HEK293 (cell line): ENCODE measurements around the gene THBS1.

Experiments
- CTCF ChIA-PET: fragments of 350-600 bp; formaldehyde crosslinking; extraction: SDS; loops from one replicate; lab custom pipeline; 2021; ENCODE audit warnings: antibody characterized with exemption; lab: Yijun Ruan, JAX
- POLR2A ChIA-PET: fragments of 300-600 bp; formaldehyde crosslinking; extraction: SDS; loops from one replicate; lab custom pipeline; 2020; ENCODE audit warnings: antibody characterized with exemption, inconsistent platforms; lab: Yijun Ruan, JAX
- H3K27ac ChIP-seq: fragments of 200-500 bp; sonication (Bioruptor generic); 2 replicates; pipeline ENCODE4 v1.5.1; 2014; ENCODE audit warnings: low read depth, low read length, control low read depth, inconsistent platforms; ENCODE audit errors: extremely low read depth
- H3K36me3 ChIP-seq, 2 experiments: fragments of 200-500 bp in 1 of 2; sonication (Bioruptor generic) in 1 of 2; 1 replicate in 1 of 2; 2 replicates in 1 of 2; pipeline ENCODE4 v1.5.1; 2014 to 2017; ENCODE audit warnings: inconsistent platforms in 2 of 2, low read length in 2 of 2; ENCODE audit not compliant: control insufficient read depth in 2 of 2, insufficient read depth in 1 of 2
- H3K4me1 ChIP-seq: fragments of 200-500 bp; sonication (Bioruptor generic); 2 replicates; pipeline ENCODE4 v1.5.1; 2014; ENCODE audit warnings: mild to moderate bottlenecking, low read length, inconsistent platforms; ENCODE audit not compliant: control insufficient read depth, insufficient read depth
- H3K4me3 ChIP-seq: 2 replicates; pipeline ENCODE4 v1.5.1; 2011; ENCODE audit warnings: low read depth, mild to moderate bottlenecking, control low read depth, low read length, moderate library complexity
- H3K9me3 ChIP-seq: fragments of 200-500 bp; sonication (Bioruptor generic); 2 replicates; pipeline ENCODE4 v1.5.1; 2014; ENCODE audit warnings: low read depth, low read length, inconsistent platforms; ENCODE audit not compliant: control insufficient read depth, insufficient read depth
- EGR2 ChIP-seq: fragments of 450-650 bp; formaldehyde crosslinking; IDR thresholded peaks from 2 replicates; pipeline ENCODE4 v1.5.1; 2016; ENCODE audit warnings: low read depth, missing biosample characterization, missing genetic modification characterization
- MYNN ChIP-seq: fragments of 450-650 bp; formaldehyde crosslinking; IDR thresholded peaks from 2 replicates; pipeline ENCODE4 v1.5.1; 2016; ENCODE audit warnings: missing biosample characterization, missing genetic modification characterization, borderline replicate concordance
- PRDM1 ChIP-seq: fragments of 450-650 bp; formaldehyde crosslinking; IDR thresholded peaks from 2 replicates; pipeline ENCODE4; 2016; ENCODE audit warnings: missing biosample characterization, missing genetic modification characterization
- REST ChIP-seq: fragments of 450-650 bp; formaldehyde crosslinking; IDR thresholded peaks from 2 replicates; pipeline ENCODE4 v1.5.1; 2016; ENCODE audit warnings: missing biosample characterization, missing genetic modification characterization
- SCRT1 ChIP-seq: fragments of 450-650 bp; formaldehyde crosslinking; IDR thresholded peaks from 2 replicates; pipeline ENCODE4 v1.5.1; 2016; ENCODE audit warnings: missing biosample characterization, missing genetic modification characterization, borderline replicate concordance
- ZBTB10 ChIP-seq: fragments of 450-650 bp; formaldehyde crosslinking; IDR thresholded peaks from 2 replicates; pipeline ENCODE4 v1.5.1; 2016; ENCODE audit warnings: missing biosample characterization, missing genetic modification characterization
- ZBTB20 ChIP-seq: fragments of 450-650 bp; formaldehyde crosslinking; IDR thresholded peaks from 2 replicates; pipeline ENCODE4 v1.5.1; 2016; ENCODE audit warnings: missing biosample characterization, missing genetic modification characterization
- ZBTB49 ChIP-seq: fragments of 450-650 bp; formaldehyde crosslinking; IDR thresholded peaks from 2 replicates; pipeline ENCODE4 v1.5.1; 2016; ENCODE audit warnings: missing biosample characterization, missing genetic modification characterization, low read depth
- ZNF155 ChIP-seq: fragments of 450-650 bp; formaldehyde crosslinking; IDR thresholded peaks from 2 replicates; pipeline ENCODE4 v1.5.1; 2016; ENCODE audit warnings: missing biosample characterization, missing genetic modification characterization
- ZNF169 ChIP-seq: fragments of 450-650 bp; formaldehyde crosslinking; IDR thresholded peaks from 2 replicates; pipeline ENCODE4 v1.5.1; 2016; ENCODE audit warnings: missing biosample characterization, missing genetic modification characterization
- ZNF211 ChIP-seq: fragments of 450-650 bp; formaldehyde crosslinking; IDR thresholded peaks from 2 replicates; pipeline ENCODE4 v1.5.1; 2016; ENCODE audit warnings: low read depth, missing biosample characterization, missing genetic modification characterization
- ZNF23 ChIP-seq: fragments of 450-650 bp; formaldehyde crosslinking; IDR thresholded peaks from 2 replicates; pipeline ENCODE4 v1.5.1; 2016; ENCODE audit warnings: missing biosample characterization, missing genetic modification characterization, borderline replicate concordance
- ZNF292 ChIP-seq: fragments of 450-650 bp; formaldehyde crosslinking; IDR thresholded peaks from 2 replicates; pipeline ENCODE4 v1.5.1; 2016; ENCODE audit warnings: low read depth, missing biosample characterization, missing genetic modification characterization, borderline replicate concordance
- ZNF324 ChIP-seq: fragments of 450-650 bp; formaldehyde crosslinking; IDR thresholded peaks from 2 replicates; pipeline ENCODE4 v1.5.1; 2016; ENCODE audit warnings: missing biosample characterization, missing genetic modification characterization
- ZNF350 ChIP-seq: fragments of 450-650 bp; formaldehyde crosslinking; IDR thresholded peaks from 2 replicates; pipeline ENCODE4 v1.5.0; 2017; ENCODE audit warnings: missing biosample characterization, mild to moderate bottlenecking, missing genetic modification characterization
- ZNF404 ChIP-seq: fragments of 450-650 bp; formaldehyde crosslinking; IDR thresholded peaks from 2 replicates; pipeline ENCODE4 v1.5.1; 2017; ENCODE audit warnings: missing biosample characterization, missing genetic modification characterization
- ZNF521 ChIP-seq: fragments of 450-650 bp; formaldehyde crosslinking; IDR thresholded peaks from 2 replicates; pipeline ENCODE4 v1.5.1; 2017; ENCODE audit warnings: missing biosample characterization, mild to moderate bottlenecking, missing genetic modification characterization
- ZNF560 ChIP-seq: fragments of 450-650 bp; formaldehyde crosslinking; IDR thresholded peaks from 2 replicates; pipeline ENCODE4 v1.5.1; 2017; ENCODE audit warnings: missing biosample characterization, missing genetic modification characterization, borderline replicate concordance
- ZNF658 ChIP-seq: fragments of 450-650 bp; formaldehyde crosslinking; IDR thresholded peaks from 2 replicates; pipeline ENCODE4; 2016; ENCODE audit warnings: missing biosample characterization, missing genetic modification characterization
- ZNF664 ChIP-seq: fragments of 450-650 bp; formaldehyde crosslinking; IDR thresholded peaks from 2 replicates; pipeline ENCODE4 v1.5.1; 2016; ENCODE audit warnings: missing biosample characterization, missing genetic modification characterization
- ZNF670 ChIP-seq: fragments of 450-650 bp; formaldehyde crosslinking; IDR thresholded peaks from 2 replicates; pipeline ENCODE4 v1.5.1; 2016; ENCODE audit warnings: missing biosample characterization, missing genetic modification characterization, low read depth
- ZNF704 ChIP-seq: fragments of 450-650 bp; formaldehyde crosslinking; IDR thresholded peaks from 2 replicates; pipeline ENCODE4 v1.5.1; 2016; ENCODE audit warnings: missing biosample characterization, missing genetic modification characterization
- ZNF707 ChIP-seq: fragments of 450-650 bp; formaldehyde crosslinking; IDR thresholded peaks from 2 replicates; pipeline ENCODE4 v1.5.1; 2016; ENCODE audit warnings: missing biosample characterization, missing genetic modification characterization
- ZSCAN4 ChIP-seq: fragments of 450-650 bp; formaldehyde crosslinking; IDR thresholded peaks from 2 replicates; pipeline ENCODE4 v1.5.1; 2017; ENCODE audit warnings: missing biosample characterization, missing genetic modification characterization

The THBS1 gene

GRCh38 chr15:39551476-39551875, 29.4 kb upstream of the THBS1 start:
- Histone ChIP-seq H3K36me3 (no peaks in the 10 kb centered on the region), H3K4me3 (no peak overlapping the region), H3K4me1 (0 out of 2 replicates have a peak, but pooled peaks cover 3% of the 10 kb centered on the region), H3K27ac (no peak overlapping the region), H3K9me3 (no peaks in the 10 kb centered on the region)
- TF ChIP-seq EGR2 (tag by site-specific recombination), result no peak
- TF ChIP-seq ZNF169 (tag by site-specific recombination), result no peak
- TF ChIP-seq ZNF155 (tag by site-specific recombination), result no peak
- no peak for TF ChIP-seq ZNF670 (tag by site-specific recombination)
- TF ChIP-seq ZBTB10 (tag by site-specific recombination), result no peak
- TF ChIP-seq ZNF350 (tag by site-specific recombination), result no peak
- TF ChIP-seq ZNF658 (tag by site-specific recombination), result no peak
- no peak for TF ChIP-seq ZNF560 (tag by site-specific recombination)
- TF ChIP-seq ZSCAN4, result no peak
- TF ChIP-seq REST (tag by site-specific recombination), result no peak
- no peak for TF ChIP-seq ZNF704
- ChIA-PET CTCF (no interaction called here), POLR2A (no interaction called here)

- Histone ChIP-seq H3K9me3 (no peaks in the 10 kb centered on the region), H3K4me3 (no peak overlapping the region), H3K4me1 (0 out of 2 replicates have a peak, but pooled peaks cover 3% of the 10 kb centered on the region), H3K27ac (no peak overlapping the region), H3K36me3 (no peaks in the 10 kb centered on the region)
- POLR2A ChIA-PET, result no interaction called here
- CTCF ChIA-PET, result no interaction called here
- no peak for TF ChIP-seq MYNN (tag by site-specific recombination)
- TF ChIP-seq ZNF670 (tag by site-specific recombination), result no peak
- no peak for TF ChIP-seq ZNF292
- TF ChIP-seq ZBTB20 (tag by site-specific recombination), result no peak
- TF ChIP-seq ZBTB49 (tag by site-specific recombination), result no peak
- no peak for TF ChIP-seq PRDM1 (tag by site-specific recombination)
- TF ChIP-seq ZNF324 (tag by site-specific recombination), result no peak
- TF ChIP-seq ZNF707 (tag by site-specific recombination), result no peak
- TF ChIP-seq ZSCAN4, result no peak
- TF ChIP-seq ZNF521 (tag by site-specific recombination), result no peak
- no peak for TF ChIP-seq ZNF211 (tag by site-specific recombination)
- TF ChIP-seq ZNF404 (tag by site-specific recombination), result no peak
- no peak for TF ChIP-seq ZNF23 (tag by site-specific recombination)
- no peak for TF ChIP-seq ZNF664 (tag by site-specific recombination)
- no peak for TF ChIP-seq SCRT1 (tag by site-specific recombination)
Measured at GRCh38 chr15:39552556-39552955, 28.3 kb upstream of the THBS1 start.
